GM20000 (cell line): ENCODE results near the gene FAM170B.

ENCODE experiments used
- DNase-seq: peaks from one replicate; pipeline ENCODE4 v3.0.0; 2012; ENCODE audit warnings: low spot score
- TF ChIP-seq, protein P1 (sequence below): IDR thresholded peaks from 2 replicates; pipeline ENCODE4 v1.5.1; 2012; ENCODE audit warnings: mild to moderate bottlenecking, control low read depth; ENCODE audit errors: extremely low read depth, missing control alignments

Gene FAM170B

DNA sequence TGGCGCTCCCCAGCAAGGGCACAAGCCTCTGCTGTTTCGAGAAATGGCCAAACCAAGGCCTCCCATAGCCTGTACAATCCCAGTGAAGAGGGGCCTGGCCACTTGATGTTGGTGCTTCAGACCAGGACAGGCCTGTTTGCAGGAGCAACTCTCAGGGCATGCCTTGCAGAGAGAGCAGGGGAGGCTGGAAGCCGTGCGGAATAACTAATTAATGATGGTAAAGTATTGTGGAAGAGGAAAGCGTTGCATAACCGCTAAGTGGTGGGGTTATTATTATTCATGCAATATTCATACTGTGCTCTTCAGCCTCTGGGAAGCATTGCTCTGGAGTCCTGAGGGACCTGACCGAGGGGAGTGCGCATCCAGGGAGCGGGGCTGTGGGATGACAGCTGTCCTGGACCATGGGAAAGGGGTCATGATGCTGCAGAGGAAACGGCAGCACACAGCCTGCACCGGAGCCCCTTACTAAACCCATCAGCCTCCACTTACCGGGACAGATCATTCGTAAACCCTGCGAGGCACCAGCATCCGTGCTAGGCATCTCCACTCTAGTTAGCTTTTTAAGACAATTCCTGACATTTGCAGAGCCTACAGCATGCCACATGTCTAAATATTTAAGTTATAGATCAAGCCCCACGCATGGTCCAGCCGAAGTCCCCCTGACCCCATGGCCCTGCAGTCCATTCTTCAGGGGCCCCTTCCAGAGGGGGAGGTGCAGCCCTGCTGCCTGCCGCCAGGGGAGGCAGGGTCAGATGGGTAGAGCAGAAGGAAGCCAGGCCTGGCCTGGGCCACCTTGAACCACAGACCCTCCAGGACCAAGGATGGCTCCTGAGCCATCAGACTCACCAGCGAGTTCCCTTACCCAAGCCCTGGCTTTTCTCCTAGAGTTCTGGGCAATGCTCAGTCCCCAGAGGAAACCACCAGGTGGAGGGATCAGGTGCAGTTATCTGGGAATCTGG is 42.8 kb upstream of the FAM170B start:
- DNase-seq = no peak
- TF ChIP-seq, protein P1, sequence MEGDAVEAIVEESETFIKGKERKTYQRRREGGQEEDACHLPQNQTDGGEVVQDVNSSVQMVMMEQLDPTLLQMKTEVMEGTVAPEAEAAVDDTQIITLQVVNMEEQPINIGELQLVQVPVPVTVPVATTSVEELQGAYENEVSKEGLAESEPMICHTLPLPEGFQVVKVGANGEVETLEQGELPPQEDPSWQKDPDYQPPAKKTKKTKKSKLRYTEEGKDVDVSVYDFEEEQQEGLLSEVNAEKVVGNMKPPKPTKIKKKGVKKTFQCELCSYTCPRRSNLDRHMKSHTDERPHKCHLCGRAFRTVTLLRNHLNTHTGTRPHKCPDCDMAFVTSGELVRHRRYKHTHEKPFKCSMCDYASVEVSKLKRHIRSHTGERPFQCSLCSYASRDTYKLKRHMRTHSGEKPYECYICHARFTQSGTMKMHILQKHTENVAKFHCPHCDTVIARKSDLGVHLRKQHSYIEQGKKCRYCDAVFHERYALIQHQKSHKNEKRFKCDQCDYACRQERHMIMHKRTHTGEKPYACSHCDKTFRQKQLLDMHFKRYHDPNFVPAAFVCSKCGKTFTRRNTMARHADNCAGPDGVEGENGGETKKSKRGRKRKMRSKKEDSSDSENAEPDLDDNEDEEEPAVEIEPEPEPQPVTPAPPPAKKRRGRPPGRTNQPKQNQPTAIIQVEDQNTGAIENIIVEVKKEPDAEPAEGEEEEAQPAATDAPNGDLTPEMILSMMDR = no peak

DNA sequence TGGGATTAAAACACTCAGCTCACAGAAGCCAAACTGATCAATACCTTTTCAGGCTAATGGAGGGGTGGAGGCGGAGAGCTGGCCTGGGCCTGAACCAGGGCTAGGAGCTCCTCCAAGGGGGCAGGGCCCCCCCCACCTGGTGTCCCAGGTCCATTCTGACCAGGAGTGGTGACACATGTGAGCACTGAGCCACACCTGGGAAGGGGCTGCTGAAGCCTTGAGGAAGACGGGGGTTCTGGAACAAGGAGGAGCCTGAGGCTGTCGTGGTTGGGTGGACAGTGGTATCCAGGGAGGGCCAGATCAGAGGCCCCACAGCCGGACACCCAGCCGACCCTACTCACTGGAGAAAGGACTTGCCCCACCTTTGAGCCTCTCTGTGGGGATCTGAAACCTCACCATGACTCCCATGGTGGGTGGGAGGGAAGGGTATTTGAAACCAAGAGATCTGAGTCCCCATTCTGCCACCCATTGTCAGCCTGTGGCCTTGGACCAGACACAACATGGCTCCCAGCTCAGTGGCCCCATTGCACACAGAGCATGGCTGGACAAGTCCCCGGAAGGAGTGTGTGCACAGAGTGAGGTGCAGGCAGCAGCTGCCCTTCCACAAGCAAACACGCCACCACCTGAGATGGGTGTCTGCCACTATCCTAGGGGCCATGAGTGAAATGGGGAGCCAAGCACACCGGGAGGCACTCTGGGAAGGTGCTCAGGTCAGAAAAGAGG is 41.9 kb upstream of the FAM170B start:
- TF ChIP-seq, protein P1 = no peak
- no peak for DNase-seq

DNA sequence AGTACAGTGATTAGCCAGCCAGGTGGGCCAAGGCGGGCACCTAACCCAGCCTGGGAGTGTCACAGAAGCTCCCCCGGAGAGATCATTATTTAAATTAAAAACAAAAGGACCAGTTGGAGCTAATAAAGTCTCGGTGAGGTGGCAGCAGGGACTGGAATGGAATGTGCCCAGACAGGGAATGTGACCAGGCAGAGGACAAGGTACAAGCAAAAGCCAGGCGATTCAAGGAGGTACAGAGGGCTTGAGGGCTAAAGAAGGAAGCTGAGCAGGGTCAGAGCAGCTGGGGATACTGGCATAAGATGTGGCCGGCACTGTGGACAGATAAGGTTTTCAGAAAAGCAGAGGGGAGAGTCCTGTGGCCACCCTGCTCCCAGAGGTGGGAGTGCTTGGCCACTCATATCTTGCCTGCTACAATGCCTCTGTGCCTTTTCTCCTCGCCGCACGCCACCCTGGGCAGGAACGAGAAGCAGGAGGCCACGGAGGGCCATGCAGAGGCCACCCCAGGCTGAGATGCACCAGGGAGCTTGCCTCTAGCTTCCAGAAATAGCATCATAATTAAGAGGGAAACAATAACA is 41.2 kb upstream of the FAM170B start:
- no peak for DNase-seq
- TF ChIP-seq, protein P1 = no peak

DNA sequence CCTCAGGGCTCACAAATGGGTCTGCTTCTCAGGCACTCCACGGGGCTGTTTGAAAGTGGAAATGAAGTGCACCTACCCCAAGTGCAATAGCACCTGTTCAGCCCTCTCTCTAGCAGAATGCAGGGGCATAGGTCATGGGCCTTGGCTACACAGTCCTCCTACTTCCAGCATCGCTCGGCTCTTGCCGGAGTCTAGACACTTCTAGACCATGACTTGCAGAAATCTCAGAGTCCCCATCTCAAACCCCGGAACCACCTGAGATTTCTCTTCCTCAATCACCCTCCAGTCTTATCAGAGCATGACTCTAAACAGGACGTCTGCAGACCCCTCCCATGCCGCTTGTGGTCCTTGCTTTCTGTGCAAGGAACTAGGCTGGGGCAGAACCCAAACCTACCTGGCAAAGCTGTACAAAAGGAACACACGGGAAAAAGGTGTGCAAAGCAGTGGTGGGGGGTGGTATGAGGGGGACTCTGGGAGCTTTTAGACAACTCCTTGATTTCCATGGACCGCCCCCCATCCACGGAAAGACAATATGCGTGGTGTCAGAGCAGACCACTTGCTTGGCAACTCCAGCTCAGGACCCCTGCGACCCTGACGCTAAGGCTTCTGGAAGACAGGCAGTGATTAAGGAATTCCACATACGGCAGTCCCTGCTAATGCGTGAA is 40.6 kb upstream of the FAM170B start:
- DNase-seq = no peak
- TF ChIP-seq, protein P1 = no peak

DNA sequence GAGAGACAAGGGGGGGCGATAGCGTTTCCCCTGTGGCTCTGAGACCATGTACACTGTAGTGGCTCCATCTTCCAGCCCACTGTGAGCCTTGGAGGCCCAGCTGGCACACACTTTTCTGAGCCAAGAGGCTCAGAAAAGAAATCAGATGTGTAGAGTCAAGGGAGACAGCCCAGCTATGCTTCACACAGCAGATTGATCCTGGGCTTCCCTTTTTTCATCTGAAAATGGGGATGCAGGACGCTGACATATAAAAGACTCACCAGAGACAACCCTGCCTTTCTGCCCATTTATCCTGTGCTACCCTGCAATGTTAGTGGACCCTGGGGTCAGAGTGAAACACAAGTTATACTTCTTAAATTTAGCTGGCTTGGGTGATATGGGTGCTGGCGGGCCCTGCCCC is 40.0 kb upstream of the FAM170B start:
- TF ChIP-seq, protein P1 = no peak
- no peak for DNase-seq

DNA sequence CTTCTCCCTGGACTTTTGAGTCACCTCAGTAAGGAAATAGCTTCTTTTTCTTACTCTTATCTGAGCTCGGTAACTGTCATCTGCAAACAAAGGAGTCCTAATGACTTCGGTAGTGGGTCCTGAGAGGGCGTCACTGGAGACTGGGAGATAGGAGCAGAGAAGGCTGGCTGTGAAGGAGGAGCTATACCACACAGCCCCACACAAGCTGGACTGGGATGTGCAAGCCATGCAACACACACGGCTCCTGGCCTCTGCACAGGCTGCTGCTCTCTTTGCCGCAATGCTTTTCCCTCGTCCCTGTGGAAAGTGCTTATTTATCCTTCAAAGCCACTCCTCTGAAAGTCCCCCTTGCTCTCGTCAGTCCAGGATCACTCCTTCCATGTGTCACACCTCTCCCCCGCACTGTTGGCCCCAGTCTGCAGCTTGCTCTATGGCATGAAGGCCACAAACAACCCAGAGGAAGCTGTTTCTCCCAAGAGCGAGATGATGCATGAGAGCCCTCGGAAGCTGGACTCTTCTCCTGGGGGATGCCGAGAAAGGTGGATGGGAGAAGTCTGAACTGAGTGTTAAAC is 39.5 kb upstream of the FAM170B start:
- no peak for DNase-seq
- TF ChIP-seq, protein P1 = no peak
